Neural cell (in vitro differentiated cells): ENCODE measurements around the gene BHLHA15. TPM values are rescaled to one million over a fixed set of nuclear protein-coding genes. Genes with fewer than 3 reads are reported as not detected.

ENCODE experiments used
- H2AFZ ChIP-seq: fragments of 200-600, 300-800 bp; sonication (generic), shearing (Covaris generic); 2 replicates; pipeline ENCODE4 v1.6.0; 2014; ENCODE audit warnings: low read depth, mild to moderate bottlenecking, antibody characterized with exemption, low read length, moderate library complexity
- H3F3A ChIP-seq: fragments of 200-600 bp; shearing (Covaris generic); 2 replicates; pipeline ENCODE4 v1.6.1; 2016; ENCODE audit warnings: mild to moderate bottlenecking, moderate library complexity, mixed read lengths, antibody characterized with exemption, low read length; ENCODE audit not compliant: insufficient read depth, poor library complexity, severe bottlenecking
- H3K27ac ChIP-seq: fragments of 200-600, 300-800 bp; sonication (generic), shearing (Covaris generic); 2 replicates; pipeline ENCODE4 v1.5.1; 2014; ENCODE audit warnings: mild to moderate bottlenecking, low read length, moderate library complexity
- H3K27me3 ChIP-seq: fragments of 300-800, 200-600 bp; sonication (generic), shearing (Covaris generic); 2 replicates; pipeline ENCODE4 v1.6.0; 2014; ENCODE audit warnings: mild to moderate bottlenecking, low read depth, low read length, moderate library complexity; ENCODE audit not compliant: insufficient read depth
- H3K36me3 ChIP-seq: fragments of 300-800, 200-600 bp; sonication (generic), shearing (Covaris generic); 2 replicates; pipeline ENCODE4 v1.5.1; 2014; ENCODE audit warnings: mild to moderate bottlenecking, antibody characterized with exemption, low read length, moderate library complexity; ENCODE audit not compliant: insufficient read depth
- H3K4me2 ChIP-seq: fragments of 300-800, 200-600 bp; sonication (generic), shearing (Covaris generic); 2 replicates; pipeline ENCODE4 v1.6.0; 2014; ENCODE audit warnings: mild to moderate bottlenecking, low read length
- H3K4me3 ChIP-seq: fragments of 300-800, 200-600 bp; sonication (generic), shearing (Covaris generic); 2 replicates; pipeline ENCODE4 v1.5.1; 2014; ENCODE audit warnings: mild to moderate bottlenecking, low read length, moderate library complexity
- H3K79me2 ChIP-seq: fragments of 200-600 bp; shearing (Covaris generic); replicated peaks from 2 replicates; pipeline ENCODE4 v1.6.0; 2014; ENCODE audit warnings: mild to moderate bottlenecking, low read length, moderate library complexity; ENCODE audit not compliant: insufficient read depth
- H3K9ac ChIP-seq: fragments of 300-800, 200-600 bp; sonication (generic), shearing (Covaris generic); 2 replicates; pipeline ENCODE4 v1.6.1; 2016; ENCODE audit warnings: mild to moderate bottlenecking, low read length, mixed read lengths
- H3K9me2 ChIP-seq: fragments of 200-600 bp; shearing (Covaris generic); 2 replicates; pipeline ENCODE4 v1.6.1; 2016; ENCODE audit warnings: mild to moderate bottlenecking, low read length, mixed read lengths; ENCODE audit not compliant: insufficient read depth
- H3K9me3 ChIP-seq: fragments of 200-600, 300-800 bp; sonication (generic), shearing (Covaris generic); 2 replicates; pipeline ENCODE4 v1.6.1; 2016; ENCODE audit warnings: mild to moderate bottlenecking, mixed run types, low read length, moderate library complexity, mixed read lengths
- H4K20me1 ChIP-seq: fragments of 200-600 bp; shearing (Covaris generic); 2 replicates; pipeline ENCODE4 v1.6.1; 2016; ENCODE audit warnings: mild to moderate bottlenecking, mixed run types; ENCODE audit not compliant: insufficient read depth
- EP300 ChIP-seq: fragments of 450-650 bp; conservative IDR thresholded peaks from 2 replicates; pipeline ENCODE4 v1.6.1; 2014; ENCODE audit warnings: antibody characterized with exemption, mild to moderate bottlenecking, moderate library complexity; ENCODE audit not compliant: poor library complexity, severe bottlenecking
- EZH2 ChIP-seq: fragments of 200-600, 300-800 bp; shearing (Covaris generic), sonication (generic); IDR thresholded peaks from 2 replicates; pipeline ENCODE4 v1.6.1; 2014; ENCODE audit warnings: antibody characterized with exemption, low read length, borderline replicate concordance, mild to moderate bottlenecking; ENCODE audit not compliant: insufficient read depth, poor library complexity, severe bottlenecking
- MXI1 ChIP-seq: fragments of 450-650 bp; conservative IDR thresholded peaks from 2 replicates; pipeline ENCODE4 v1.6.1; 2014; ENCODE audit warnings: antibody characterized with exemption, mild to moderate bottlenecking; ENCODE audit not compliant: poor library complexity, severe bottlenecking
- POLR2AphosphoS5 ChIP-seq: IDR thresholded peaks from 2 replicates; pipeline ENCODE4 v1.6.1; 2012
- RAD21 ChIP-seq: fragments of 450-650 bp; conservative IDR thresholded peaks from 2 replicates; pipeline ENCODE4 v1.6.1; 2014; ENCODE audit warnings: antibody characterized with exemption, mild to moderate bottlenecking, moderate library complexity
- SMC3 ChIP-seq: fragments of 450-650 bp; conservative IDR thresholded peaks from 2 replicates; pipeline ENCODE4 v1.6.1; 2014; ENCODE audit warnings: antibody characterized with exemption, mild to moderate bottlenecking, moderate library complexity; ENCODE audit not compliant: poor library complexity
- TAF1 ChIP-seq: IDR thresholded peaks from 2 replicates; pipeline ENCODE4 v1.6.1; 2012; ENCODE audit warnings: low read depth
- polyA plus RNA-seq: library from polyadenylated mRNA; depleted of rRNA; stranded (reverse); fragments of >200 nt; gene quantifications from 2 replicates; pipeline ENCODE4 v1.2.3, GENCODE V29; 2014
- TF ChIP-seq, protein P1 (sequence below): fragments of 450-650 bp; IDR thresholded peaks from 2 replicates; pipeline ENCODE4 v1.5.1; 2014; ENCODE audit warnings: antibody characterized with exemption, mild to moderate bottlenecking, moderate library complexity; ENCODE audit not compliant: poor library complexity, severe bottlenecking
- TF ChIP-seq, protein P2 (sequence below): IDR thresholded peaks from 2 replicates; pipeline ENCODE4 v1.6.1; 2012; ENCODE audit warnings: borderline replicate concordance

Gene BHLHA15
- polyA plus RNA-seq, 1 donor from 2014 or later: not detected

DNA sequence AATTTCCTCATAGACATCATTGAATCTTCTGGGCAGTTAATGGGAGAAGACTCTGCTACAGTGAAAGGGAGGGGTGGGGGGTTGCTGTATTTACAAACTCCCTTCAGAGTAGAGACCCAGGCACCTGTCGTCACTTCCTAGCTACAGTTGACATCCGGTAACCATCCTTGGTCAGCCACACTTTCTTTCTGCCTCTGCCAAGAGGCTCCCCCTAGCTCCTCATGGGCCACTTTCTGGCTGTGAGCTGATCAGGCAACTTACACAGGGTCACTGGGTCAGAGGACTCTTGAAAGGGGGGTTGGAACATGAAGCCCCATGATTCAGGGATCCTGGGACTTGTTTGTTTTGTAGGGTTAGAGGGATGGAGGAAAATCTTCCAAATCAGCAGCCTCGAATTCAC is 39.5 kb downstream of the BHLHA15 start:
- H3K9ac ChIP-seq: peak overlapping the region; percentile 83
- peak overlapping the region; percentile 99 for H3K4me3 ChIP-seq
- no peaks in the 10 kb centered on the region for H3K9me3 ChIP-seq
- TF ChIP-seq EZH2 (no peak), SMC3 (no peak), RAD21 (no peak), POLR2AphosphoS5 (no peak), TAF1 (no peak), EP300 (no peak), MXI1 (no peak)
- TF ChIP-seq, protein P1, sequence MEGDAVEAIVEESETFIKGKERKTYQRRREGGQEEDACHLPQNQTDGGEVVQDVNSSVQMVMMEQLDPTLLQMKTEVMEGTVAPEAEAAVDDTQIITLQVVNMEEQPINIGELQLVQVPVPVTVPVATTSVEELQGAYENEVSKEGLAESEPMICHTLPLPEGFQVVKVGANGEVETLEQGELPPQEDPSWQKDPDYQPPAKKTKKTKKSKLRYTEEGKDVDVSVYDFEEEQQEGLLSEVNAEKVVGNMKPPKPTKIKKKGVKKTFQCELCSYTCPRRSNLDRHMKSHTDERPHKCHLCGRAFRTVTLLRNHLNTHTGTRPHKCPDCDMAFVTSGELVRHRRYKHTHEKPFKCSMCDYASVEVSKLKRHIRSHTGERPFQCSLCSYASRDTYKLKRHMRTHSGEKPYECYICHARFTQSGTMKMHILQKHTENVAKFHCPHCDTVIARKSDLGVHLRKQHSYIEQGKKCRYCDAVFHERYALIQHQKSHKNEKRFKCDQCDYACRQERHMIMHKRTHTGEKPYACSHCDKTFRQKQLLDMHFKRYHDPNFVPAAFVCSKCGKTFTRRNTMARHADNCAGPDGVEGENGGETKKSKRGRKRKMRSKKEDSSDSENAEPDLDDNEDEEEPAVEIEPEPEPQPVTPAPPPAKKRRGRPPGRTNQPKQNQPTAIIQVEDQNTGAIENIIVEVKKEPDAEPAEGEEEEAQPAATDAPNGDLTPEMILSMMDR: no peak
- TF ChIP-seq, protein P2, sequence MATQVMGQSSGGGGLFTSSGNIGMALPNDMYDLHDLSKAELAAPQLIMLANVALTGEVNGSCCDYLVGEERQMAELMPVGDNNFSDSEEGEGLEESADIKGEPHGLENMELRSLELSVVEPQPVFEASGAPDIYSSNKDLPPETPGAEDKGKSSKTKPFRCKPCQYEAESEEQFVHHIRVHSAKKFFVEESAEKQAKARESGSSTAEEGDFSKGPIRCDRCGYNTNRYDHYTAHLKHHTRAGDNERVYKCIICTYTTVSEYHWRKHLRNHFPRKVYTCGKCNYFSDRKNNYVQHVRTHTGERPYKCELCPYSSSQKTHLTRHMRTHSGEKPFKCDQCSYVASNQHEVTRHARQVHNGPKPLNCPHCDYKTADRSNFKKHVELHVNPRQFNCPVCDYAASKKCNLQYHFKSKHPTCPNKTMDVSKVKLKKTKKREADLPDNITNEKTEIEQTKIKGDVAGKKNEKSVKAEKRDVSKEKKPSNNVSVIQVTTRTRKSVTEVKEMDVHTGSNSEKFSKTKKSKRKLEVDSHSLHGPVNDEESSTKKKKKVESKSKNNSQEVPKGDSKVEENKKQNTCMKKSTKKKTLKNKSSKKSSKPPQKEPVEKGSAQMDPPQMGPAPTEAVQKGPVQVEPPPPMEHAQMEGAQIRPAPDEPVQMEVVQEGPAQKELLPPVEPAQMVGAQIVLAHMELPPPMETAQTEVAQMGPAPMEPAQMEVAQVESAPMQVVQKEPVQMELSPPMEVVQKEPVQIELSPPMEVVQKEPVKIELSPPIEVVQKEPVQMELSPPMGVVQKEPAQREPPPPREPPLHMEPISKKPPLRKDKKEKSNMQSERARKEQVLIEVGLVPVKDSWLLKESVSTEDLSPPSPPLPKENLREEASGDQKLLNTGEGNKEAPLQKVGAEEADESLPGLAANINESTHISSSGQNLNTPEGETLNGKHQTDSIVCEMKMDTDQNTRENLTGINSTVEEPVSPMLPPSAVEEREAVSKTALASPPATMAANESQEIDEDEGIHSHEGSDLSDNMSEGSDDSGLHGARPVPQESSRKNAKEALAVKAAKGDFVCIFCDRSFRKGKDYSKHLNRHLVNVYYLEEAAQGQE: no peak
- H3K4me2 ChIP-seq: peak overlapping the region; percentile 99
- no peaks in the 10 kb centered on the region for H3K9me2 ChIP-seq
- no peaks in the 10 kb centered on the region for H3F3A ChIP-seq
- peaks cover 29% of the 10 kb centered on the region for H3K79me2 ChIP-seq
- H2AFZ ChIP-seq: no peak overlapping the region
- no peak overlapping the region for H3K27ac ChIP-seq
- H3K36me3 ChIP-seq: no peaks in the 10 kb centered on the region
- H3K27me3 ChIP-seq: no peaks in the 10 kb centered on the region
- H4K20me1 ChIP-seq: no peaks in the 10 kb centered on the region

GRCh38 chr7:98251231-98251600 is 40.0 kb downstream of the BHLHA15 start:
- TF ChIP-seq, protein P2: no peak
- no peak for TF ChIP-seq SMC3
- TF ChIP-seq MXI1: no peak
- TF ChIP-seq RAD21: no peak
- TF ChIP-seq EZH2: no peak
- no peak for TF ChIP-seq POLR2AphosphoS5
- TF ChIP-seq, protein P1: no peak
- H3F3A ChIP-seq: no peaks in the 10 kb centered on the region
- peak overlapping the region; percentile 99 for H3K4me3 ChIP-seq
- H4K20me1 ChIP-seq: no peaks in the 10 kb centered on the region
- H3K9me2 ChIP-seq: no peaks in the 10 kb centered on the region
- H3K4me2 ChIP-seq: peak overlapping the region; percentile 99
- H3K36me3 ChIP-seq: no peaks in the 10 kb centered on the region
- H3K27ac ChIP-seq: peak overlapping the region; percentile 61
- H3K9ac ChIP-seq: peak overlapping the region; percentile 83
- no peaks in the 10 kb centered on the region for H3K27me3 ChIP-seq
- H3K79me2 ChIP-seq: peaks cover 29% of the 10 kb centered on the region
- peak overlapping the region; percentile 91 for H2AFZ ChIP-seq
- no peaks in the 10 kb centered on the region for H3K9me3 ChIP-seq
